Activated T-helper 1 cell treated with anti-CD3 and anti-CD28 coated beads, Interleukin-12 subunit alpha, Interleukin-12 subunit beta, Interleukin-2, Interleukin-4 antibody, amounts not matched to agents 30 ng/mL and 10 ng/mL and 1 ng/mL, durations not matched to agents 14 hours and 24 hours and 36 hours (primary cell): Measurements from ENCODE around the gene PHACTR3. TPM values are rescaled to one million over a fixed set of nuclear protein-coding genes. Genes with fewer than 3 reads are reported as not detected.

Experiments
- DNase-seq: peaks from one replicate; pipeline ENCODE4 v3.0.0; 2021; ENCODE audit warnings: low spot score
- H3K27ac Mint-ChIP-seq: one replicate; pipeline ENCODE4 v1.8.0; 2021; ENCODE audit warnings: mild to moderate bottlenecking, mixed read lengths
- H3K27me3 Mint-ChIP-seq: one replicate; pipeline ENCODE4 v1.8.0; 2022; ENCODE audit warnings: mild to moderate bottlenecking, moderate library complexity, mixed read lengths; ENCODE audit not compliant: insufficient read depth
- H3K36me3 Mint-ChIP-seq: one replicate; pipeline ENCODE4 v1.8.0; 2021; ENCODE audit warnings: low read depth, mixed read lengths
- H3K4me1 Mint-ChIP-seq: one replicate; pipeline ENCODE4 v1.8.0; 2021; ENCODE audit warnings: low read depth, mixed read lengths
- H3K4me3 Mint-ChIP-seq: one replicate; pipeline ENCODE4 v1.8.0; 2021; ENCODE audit warnings: mild to moderate bottlenecking, moderate library complexity, mixed read lengths
- H3K9me3 Mint-ChIP-seq: one replicate; pipeline ENCODE4 v1.8.0; 2021; ENCODE audit warnings: mixed read lengths
- intact Hi-C: fragments of 100-400 bp; cut with micrococcal nuclease; formaldehyde crosslinking; loops from one replicate; pipeline ENCODE4 v1.15.1; 2024
- total RNA-seq: library from RNA; stranded (reverse); gene quantifications from 2 replicates; pipeline ENCODE4 v1.2.3, GENCODE V29; 2022

The PHACTR3 gene
- total RNA-seq, 1 donor from 2014 or later = not detected

DNA sequence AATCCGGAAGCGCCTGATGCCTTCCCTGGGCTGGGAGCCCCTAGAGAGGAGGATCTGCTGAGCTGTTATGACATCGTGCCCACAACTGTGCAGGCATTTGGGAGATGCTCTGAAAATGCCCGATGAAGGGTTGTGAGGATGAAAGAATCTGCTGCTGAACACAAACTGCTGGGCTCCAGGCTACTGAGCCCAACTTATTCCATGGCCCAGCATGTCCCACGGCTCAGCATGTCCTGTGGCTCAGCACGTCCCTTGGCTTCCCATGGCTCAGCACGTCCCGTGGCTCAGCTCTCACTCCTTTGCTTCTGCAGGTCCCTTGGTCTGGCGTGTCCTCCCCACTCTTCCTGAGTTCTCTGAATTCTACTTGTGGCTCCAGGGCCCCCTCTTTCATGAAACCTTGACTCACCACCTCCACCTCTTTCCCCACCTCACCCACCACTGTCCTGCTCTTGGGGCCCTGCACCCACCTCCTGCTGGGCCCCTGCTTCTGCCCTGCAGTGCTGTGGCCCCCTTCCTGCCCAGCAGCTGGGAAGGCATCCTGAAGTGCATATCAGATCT, 80.4 kb downstream of the PHACTR3 start:
- Mint-ChIP-seq H3K27ac (no peak overlapping the region), H3K9me3 (no peaks in the 10 kb centered on the region), H3K27me3 (no peaks in the 10 kb centered on the region), H3K36me3 (no peaks in the 10 kb centered on the region), H3K4me1 (no peaks in the 10 kb centered on the region), H3K4me3 (no peak overlapping the region)
- intact Hi-C loops = no loop called here
- DNase-seq = no peak

DNA sequence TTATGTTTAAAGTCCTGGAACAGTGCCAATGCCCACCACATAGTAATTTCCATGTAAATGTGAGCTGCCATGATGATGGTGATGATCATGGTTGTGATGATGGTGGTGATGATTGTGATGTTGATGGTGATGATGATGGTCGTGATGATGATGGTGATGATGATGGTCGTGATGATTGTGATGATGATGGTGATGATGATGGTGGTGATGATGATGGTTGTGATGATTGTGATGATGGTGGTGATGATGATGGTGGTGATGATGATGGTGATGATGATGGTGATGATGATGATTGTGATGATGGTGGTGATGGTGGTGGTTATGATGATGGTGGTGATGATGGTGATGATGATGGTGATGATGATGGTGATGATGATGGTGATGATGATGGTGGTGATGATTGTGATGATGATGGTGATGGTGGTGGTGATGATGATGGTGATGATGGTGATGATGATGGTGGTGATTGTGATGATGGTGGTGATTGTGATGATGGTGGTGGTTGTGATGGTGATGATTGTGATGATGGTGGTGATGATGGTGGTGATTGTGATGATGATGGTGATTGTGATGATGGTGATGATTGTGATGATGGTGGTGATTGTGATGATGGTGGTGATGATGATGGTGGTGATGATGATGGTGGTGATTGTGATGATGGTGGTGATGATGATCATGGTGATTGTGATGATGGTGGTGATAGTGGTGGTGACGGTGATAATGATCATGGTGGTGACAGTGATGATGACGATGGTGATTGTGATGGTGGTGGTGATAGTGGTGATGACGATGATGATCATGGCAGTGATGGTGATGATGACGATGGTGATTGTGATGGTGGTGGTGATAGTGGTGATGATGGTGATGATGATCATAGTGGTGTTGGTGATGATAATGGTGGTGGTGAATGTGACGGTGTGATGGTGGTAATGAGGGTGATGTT, 82.3 kb downstream of the PHACTR3 start:
- intact Hi-C loops = no loop called here

DNA sequence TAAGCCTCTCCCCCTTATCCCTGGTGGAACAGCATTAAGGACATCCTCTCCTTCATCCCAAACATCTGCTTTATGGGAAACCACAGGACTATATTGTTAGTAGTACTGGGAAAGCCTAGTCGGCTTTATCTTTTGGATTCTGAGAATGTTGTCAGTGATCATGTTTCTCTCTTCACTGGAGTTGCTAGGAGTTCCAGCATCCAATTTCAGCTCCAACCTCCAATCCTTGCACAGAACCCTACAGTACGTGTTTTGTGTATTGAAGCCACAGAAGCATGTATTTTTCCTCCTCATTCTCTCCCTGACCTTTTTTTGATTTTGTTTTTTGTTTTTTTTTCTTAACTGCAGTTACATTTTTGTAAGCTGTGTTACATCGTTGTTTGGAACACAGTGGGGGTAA, 84.0 kb downstream of the PHACTR3 start:
- H3K9me3 Mint-ChIP-seq = no peaks in the 10 kb centered on the region
- peaks cover 1% of the 10 kb centered on the region for H3K27me3 Mint-ChIP-seq
- no peak overlapping the region for H3K4me3 Mint-ChIP-seq
- H3K36me3 Mint-ChIP-seq = no peaks in the 10 kb centered on the region
- H3K4me1 Mint-ChIP-seq = no peaks in the 10 kb centered on the region
- intact Hi-C loops = no loop called here
- no peak overlapping the region for H3K27ac Mint-ChIP-seq
- no peak for DNase-seq

More for the DNA sequence above, 82.3 kb downstream of the PHACTR3 start:
- Mint-ChIP-seq H3K4me3 (no peak overlapping the region), H3K27ac (no peak overlapping the region), H3K27me3 (no peaks in the 10 kb centered on the region), H3K36me3 (no peaks in the 10 kb centered on the region), H3K9me3 (no peaks in the 10 kb centered on the region), H3K4me1 (no peaks in the 10 kb centered on the region)
- DNase-seq = no peak

DNA sequence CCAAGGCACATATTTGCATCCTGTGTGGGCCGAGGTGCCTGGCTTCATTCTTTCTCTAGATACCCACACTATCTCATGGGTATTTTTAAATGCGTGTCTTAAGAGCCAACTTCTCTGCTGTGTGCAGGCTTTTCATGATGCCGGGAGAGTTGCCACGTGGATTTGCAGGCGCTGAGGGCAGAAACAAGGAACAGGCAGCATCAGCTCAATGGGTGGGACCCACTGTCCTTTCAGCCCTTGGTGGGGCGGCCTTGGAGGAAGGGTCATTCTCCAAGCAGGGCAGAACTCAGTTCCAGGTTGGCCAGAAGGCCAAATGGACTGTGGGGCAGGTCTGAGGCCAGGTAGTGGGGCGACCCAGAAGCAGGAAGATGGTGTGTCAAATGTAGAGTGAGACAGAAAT, 84.7 kb downstream of the PHACTR3 start:
- no peak for DNase-seq
- Mint-ChIP-seq H3K36me3 (no peaks in the 10 kb centered on the region), H3K4me1 (no peaks in the 10 kb centered on the region), H3K4me3 (no peak overlapping the region), H3K9me3 (no peaks in the 10 kb centered on the region), H3K27ac (no peak overlapping the region), H3K27me3 (peaks cover 1% of the 10 kb centered on the region)
- intact Hi-C loops = no loop called here

DNA sequence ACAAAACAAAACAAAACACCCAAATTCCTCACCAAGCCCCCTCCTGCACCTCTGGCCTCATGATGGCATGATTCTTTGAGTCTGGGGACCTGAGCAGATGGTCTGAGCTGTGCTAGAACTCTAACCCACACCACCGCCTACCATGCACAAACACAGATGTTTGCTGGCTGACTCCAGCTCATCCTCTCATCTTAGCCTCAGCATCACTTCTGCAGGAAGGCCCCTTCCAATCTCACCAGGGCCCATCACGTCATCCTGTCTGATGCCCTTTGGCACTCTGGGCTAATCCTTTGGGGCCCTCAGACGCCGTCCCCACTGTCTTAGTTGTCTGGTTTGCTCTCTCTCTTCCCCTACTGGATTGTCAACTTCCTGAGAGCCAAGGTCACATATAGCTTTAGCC, 85.8 kb downstream of the PHACTR3 start:
- H3K27ac Mint-ChIP-seq = no peak overlapping the region
- H3K36me3 Mint-ChIP-seq = no peaks in the 10 kb centered on the region
- no peak overlapping the region for H3K4me3 Mint-ChIP-seq
- H3K9me3 Mint-ChIP-seq = no peaks in the 10 kb centered on the region
- no peak for DNase-seq
- H3K4me1 Mint-ChIP-seq = no peaks in the 10 kb centered on the region
- peaks cover 1% of the 10 kb centered on the region for H3K27me3 Mint-ChIP-seq
- intact Hi-C loops = no loop called here

DNA sequence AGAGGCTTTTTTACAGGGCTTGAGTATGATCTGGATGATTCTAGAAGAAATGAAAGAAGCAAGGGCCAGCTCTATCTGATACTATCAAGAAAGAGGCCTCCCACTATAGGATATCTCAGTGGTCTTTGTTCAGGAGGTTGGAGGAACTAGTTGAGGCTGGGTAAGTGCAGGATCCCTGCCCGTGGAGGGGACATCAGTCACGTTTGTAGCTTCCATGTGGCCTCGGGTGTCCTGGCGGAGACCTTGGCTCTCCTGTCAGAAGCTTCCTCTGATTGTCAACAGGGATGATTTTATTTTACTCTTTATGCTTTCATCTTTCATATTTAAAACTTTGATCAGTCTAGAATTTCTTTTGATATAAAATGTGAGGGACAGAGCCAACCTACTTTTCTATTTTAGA, 86.6 kb downstream of the PHACTR3 start:
- intact Hi-C loops = no loop called here
- peaks cover 1% of the 10 kb centered on the region for H3K27me3 Mint-ChIP-seq
- DNase-seq = no peak
- H3K27ac Mint-ChIP-seq = no peak overlapping the region
- H3K4me3 Mint-ChIP-seq = no peak overlapping the region
- H3K36me3 Mint-ChIP-seq = no peaks in the 10 kb centered on the region
- no peaks in the 10 kb centered on the region for H3K9me3 Mint-ChIP-seq
- no peaks in the 10 kb centered on the region for H3K4me1 Mint-ChIP-seq

DNA sequence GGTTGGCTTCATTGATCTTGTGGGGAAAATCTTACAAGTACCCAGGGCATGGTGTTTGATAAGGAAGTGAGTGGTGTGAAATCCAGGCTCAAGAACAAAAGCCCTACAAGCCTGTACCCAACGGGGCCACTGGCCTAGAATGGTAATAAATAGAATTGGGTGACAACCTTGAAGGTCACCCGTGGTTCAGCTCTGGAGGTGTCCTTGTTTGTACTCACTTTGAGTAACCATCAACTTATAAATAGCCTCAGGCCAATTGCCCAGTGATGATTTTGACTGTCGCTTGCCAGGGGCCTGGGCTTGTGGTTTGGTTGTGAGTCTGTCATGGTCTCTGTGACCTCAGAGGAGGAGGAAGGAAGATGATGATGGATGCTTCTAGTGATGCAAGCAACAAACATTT, 87.8 kb downstream of the PHACTR3 start:
- Mint-ChIP-seq H3K4me3 (no peak overlapping the region), H3K9me3 (no peaks in the 10 kb centered on the region), H3K4me1 (no peaks in the 10 kb centered on the region), H3K27ac (no peak overlapping the region), H3K27me3 (peaks cover 1% of the 10 kb centered on the region), H3K36me3 (no peaks in the 10 kb centered on the region)
- intact Hi-C loops = no loop called here
- DNase-seq = no peak

DNA sequence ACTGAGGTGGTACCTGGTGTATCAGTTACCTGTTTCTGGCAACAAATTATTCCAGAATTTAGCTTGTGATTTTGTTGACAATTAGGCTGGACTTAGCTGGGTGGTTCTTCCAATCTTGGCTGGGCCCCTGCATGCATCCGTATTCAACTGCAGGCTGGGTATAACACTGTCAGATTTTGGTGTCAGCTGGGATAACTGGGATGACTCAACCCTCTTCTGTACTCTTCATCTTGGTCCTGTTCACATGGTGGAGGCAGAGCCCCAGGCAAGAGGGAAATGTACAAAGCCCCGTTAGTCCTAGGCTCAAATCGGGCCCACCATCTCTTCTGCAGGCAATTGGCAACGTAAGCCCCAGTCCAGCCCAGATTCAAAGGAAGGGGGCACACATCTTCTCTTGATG, 89.2 kb downstream of the PHACTR3 start:
- DNase-seq = no peak
- Mint-ChIP-seq H3K27me3 (peaks cover 1% of the 10 kb centered on the region), H3K9me3 (no peaks in the 10 kb centered on the region), H3K36me3 (no peaks in the 10 kb centered on the region), H3K4me3 (no peak overlapping the region), H3K27ac (no peak overlapping the region), H3K4me1 (no peaks in the 10 kb centered on the region)
- intact Hi-C loops = no loop called here

DNA sequence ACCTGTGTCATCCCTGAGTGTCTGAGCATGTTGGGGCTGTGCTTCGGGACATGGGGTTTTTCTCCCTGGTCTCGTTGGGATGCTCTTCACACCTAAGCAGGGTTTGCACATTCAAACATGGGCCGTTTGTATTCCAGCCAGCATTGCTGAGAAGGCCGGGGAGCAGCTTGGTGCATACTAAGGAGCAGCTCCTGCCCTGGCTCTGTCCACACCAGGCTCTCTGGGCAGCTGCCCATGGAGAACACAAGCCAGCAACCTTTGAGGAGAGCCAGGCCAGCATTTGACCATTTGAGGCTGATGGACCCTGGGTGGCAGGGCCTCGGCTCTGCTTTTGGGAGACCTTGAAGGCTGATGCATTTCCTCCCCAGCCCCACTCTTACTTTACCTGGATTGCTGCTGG, 92.1 kb downstream of the PHACTR3 start:
- no peak overlapping the region for H3K27ac Mint-ChIP-seq
- no peaks in the 10 kb centered on the region for H3K9me3 Mint-ChIP-seq
- no peaks in the 10 kb centered on the region for H3K4me1 Mint-ChIP-seq
- intact Hi-C loops = no loop called here
- no peak overlapping the region for H3K4me3 Mint-ChIP-seq
- H3K27me3 Mint-ChIP-seq = peaks cover 3% of the 10 kb centered on the region
- no peaks in the 10 kb centered on the region for H3K36me3 Mint-ChIP-seq
- no peak for DNase-seq

DNA sequence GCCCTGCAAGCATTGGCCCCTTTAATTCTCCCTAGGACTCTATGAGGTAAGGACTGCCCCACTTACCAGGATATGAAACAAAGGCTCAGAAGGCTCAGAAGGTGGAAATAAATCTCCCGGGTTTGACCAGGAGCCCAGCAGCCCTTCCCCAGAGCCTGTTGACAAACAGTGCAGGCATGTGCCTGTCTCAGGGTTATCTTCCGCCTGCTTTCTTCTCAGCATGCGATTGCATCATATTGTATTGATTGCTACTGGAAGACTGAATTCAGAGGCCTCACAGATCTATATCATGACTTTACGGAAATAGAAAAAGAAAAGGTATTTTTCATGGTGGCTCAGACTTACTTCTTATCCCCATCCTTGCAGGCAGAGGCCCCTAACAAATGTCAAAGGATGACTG, 92.7 kb downstream of the PHACTR3 start:
- H3K4me3 Mint-ChIP-seq = no peak overlapping the region
- H3K36me3 Mint-ChIP-seq = no peaks in the 10 kb centered on the region
- peaks cover 3% of the 10 kb centered on the region for H3K27me3 Mint-ChIP-seq
- intact Hi-C loops = no loop called here
- DNase-seq = no peak
- H3K27ac Mint-ChIP-seq = no peak overlapping the region
- no peaks in the 10 kb centered on the region for H3K9me3 Mint-ChIP-seq
- H3K4me1 Mint-ChIP-seq = no peaks in the 10 kb centered on the region

DNA sequence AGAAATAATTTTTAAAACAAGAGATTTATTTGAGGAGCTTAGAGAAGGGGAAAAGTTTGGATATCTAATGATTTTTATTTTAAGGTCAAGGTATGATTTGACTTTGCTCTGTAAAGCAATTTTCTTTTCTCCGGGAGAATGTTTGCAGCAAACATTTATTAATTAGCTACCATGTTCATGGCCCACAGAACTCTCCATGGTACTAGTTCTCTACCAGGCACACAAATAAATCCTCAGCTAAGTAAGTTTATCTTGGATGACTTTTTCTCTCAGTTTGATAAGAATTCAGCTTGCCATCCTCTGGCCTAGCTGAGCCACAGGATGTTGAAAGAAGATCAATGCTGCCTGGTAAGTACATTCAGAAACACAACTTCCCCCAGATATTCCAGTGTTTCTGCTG, 94.3 kb downstream of the PHACTR3 start:
- intact Hi-C loops = no loop called here
- peaks cover 3% of the 10 kb centered on the region for H3K27me3 Mint-ChIP-seq
- H3K4me3 Mint-ChIP-seq = no peak overlapping the region
- no peaks in the 10 kb centered on the region for H3K4me1 Mint-ChIP-seq
- no peaks in the 10 kb centered on the region for H3K36me3 Mint-ChIP-seq
- no peak overlapping the region for H3K27ac Mint-ChIP-seq
- no peaks in the 10 kb centered on the region for H3K9me3 Mint-ChIP-seq
- DNase-seq = no peak

DNA sequence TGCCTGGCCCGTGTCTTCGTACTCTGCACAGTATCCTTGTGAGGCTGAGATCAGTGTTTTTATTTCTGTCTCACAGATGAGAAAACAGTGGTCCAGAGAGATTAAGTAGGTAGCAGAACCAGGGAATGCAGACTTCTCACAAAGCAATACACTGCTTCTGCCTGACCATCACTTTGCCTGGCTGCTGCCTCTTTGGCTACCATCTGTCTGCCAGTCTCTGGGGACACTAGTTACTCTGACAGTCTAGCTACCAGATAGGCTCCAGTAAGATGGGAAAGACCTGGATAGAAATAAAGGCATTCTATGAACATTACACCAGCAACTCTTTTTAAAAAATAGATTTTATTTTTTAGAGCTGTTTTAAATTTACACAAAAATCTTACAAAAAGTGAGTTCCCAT, 96.9 kb downstream of the PHACTR3 start:
- no peak overlapping the region for H3K27ac Mint-ChIP-seq
- DNase-seq = no peak
- peaks cover 6% of the 10 kb centered on the region for H3K27me3 Mint-ChIP-seq
- intact Hi-C loops = no loop called here
- H3K4me3 Mint-ChIP-seq = no peak overlapping the region
- H3K36me3 Mint-ChIP-seq = no peaks in the 10 kb centered on the region
- no peaks in the 10 kb centered on the region for H3K4me1 Mint-ChIP-seq
- no peaks in the 10 kb centered on the region for H3K9me3 Mint-ChIP-seq

DNA sequence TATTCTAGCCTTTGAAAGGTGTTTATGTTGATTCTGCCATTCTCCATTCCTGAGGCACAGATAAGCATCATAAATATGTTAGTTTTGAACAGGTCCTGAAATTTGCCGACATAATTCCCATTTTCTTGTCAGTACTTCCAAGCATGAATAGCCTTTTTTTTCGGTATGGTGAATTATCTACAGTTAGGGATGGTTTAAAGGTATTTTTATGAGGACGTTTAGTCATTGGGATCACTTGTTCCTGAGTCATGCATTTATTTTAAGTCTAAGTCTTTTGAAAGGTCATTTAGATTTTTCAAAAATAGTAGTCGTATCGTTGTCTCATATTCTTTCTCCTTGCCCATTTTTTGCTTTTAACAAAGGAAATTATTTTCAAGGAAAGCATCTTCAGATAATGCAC, 98.7 kb downstream of the PHACTR3 start:
- Mint-ChIP-seq H3K4me3 (no peak overlapping the region), H3K27me3 (peaks cover 6% of the 10 kb centered on the region), H3K9me3 (no peaks in the 10 kb centered on the region), H3K4me1 (no peaks in the 10 kb centered on the region), H3K36me3 (no peaks in the 10 kb centered on the region), H3K27ac (no peak overlapping the region)
- intact Hi-C loops = no loop called here
- no peak for DNase-seq
